ENCODE data around the gene USP26.
"Not testable (repeated sequence)": the region's sequence is repeated elsewhere in the genome, so short reads cannot be mapped to it uniquely, and the experiment has no call there.

The USP26 gene

GRCh38 chrX:133097031-133097430, at the start of gene USP26:
Gene USP26, minus strand, starts transcription at chrX:133097109. Its CDS starts 68,889 bp downstream, at chrX:133028220.
- H3K36me3 Mint-ChIP-seq (ENCODE audit: low read depth) = no peaks in the 10 kb centered on the region
- no peaks in the 10 kb centered on the region for H3K9me3 Mint-ChIP-seq
- H3K27ac Mint-ChIP-seq = no peak within 1 kb of the TSS
- H3K4me1 Mint-ChIP-seq (ENCODE audit: low read depth) = no peaks in the 10 kb centered on the region
- no peak within 1 kb of the TSS for H3K4me3 Mint-ChIP-seq
- H3K27me3 Mint-ChIP-seq = no peaks in the 10 kb centered on the region

GRCh38 chrX:133134282-133134681, 37.4 kb upstream of the USP26 start:
- no peaks in the 10 kb centered on the region for H3K9me3 Mint-ChIP-seq
- no peaks in the 10 kb centered on the region for H3K36me3 Mint-ChIP-seq (ENCODE audit: low read depth)
- H3K4me1 Mint-ChIP-seq (ENCODE audit: low read depth) = no peaks in the 10 kb centered on the region
- no peaks in the 10 kb centered on the region for H3K27me3 Mint-ChIP-seq
- no peak overlapping the region for H3K4me3 Mint-ChIP-seq
- no peak overlapping the region for H3K27ac Mint-ChIP-seq

GRCh38 chrX:133120406-133120805, 23.5 kb upstream of the USP26 start:
- H3K4me1 Mint-ChIP-seq (ENCODE audit: low read depth) = no peaks in the 10 kb centered on the region
- H3K27me3 Mint-ChIP-seq = no peaks in the 10 kb centered on the region
- no peak overlapping the region for H3K4me3 Mint-ChIP-seq
- no peak overlapping the region for H3K27ac Mint-ChIP-seq
- H3K36me3 Mint-ChIP-seq (ENCODE audit: low read depth) = no peaks in the 10 kb centered on the region
- no peaks in the 10 kb centered on the region for H3K9me3 Mint-ChIP-seq

- Mint-ChIP-seq H3K27me3 (no peaks in the 10 kb centered on the region), H3K27ac (no peak overlapping the region), H3K4me1 (ENCODE audit: low read depth) (no peaks in the 10 kb centered on the region), H3K9me3 (no peaks in the 10 kb centered on the region), H3K36me3 (ENCODE audit: low read depth) (no peaks in the 10 kb centered on the region), H3K4me3 (no peak overlapping the region)
Observed at GRCh38 chrX:133094098-133094731, 2.7 kb downstream of the USP26 start.

- Mint-ChIP-seq H3K27me3 (no peaks in the 10 kb centered on the region), H3K9me3 (no peaks in the 10 kb centered on the region), H3K27ac (no peak overlapping the region), H3K4me1 (ENCODE audit: low read depth) (no peaks in the 10 kb centered on the region), H3K36me3 (ENCODE audit: low read depth) (no peaks in the 10 kb centered on the region), H3K4me3 (no peak overlapping the region)
Observed at GRCh38 chrX:133090236-133090809, 6.6 kb downstream of the USP26 start.

- Mint-ChIP-seq H3K9me3 (no peaks in the 10 kb centered on the region), H3K4me1 (ENCODE audit: low read depth) (no peaks in the 10 kb centered on the region), H3K27ac (no peak overlapping the region), H3K36me3 (ENCODE audit: low read depth) (no peaks in the 10 kb centered on the region), H3K27me3 (no peaks in the 10 kb centered on the region), H3K4me3 (no peak overlapping the region)
Observed at GRCh38 chrX:133089411-133089810, 7.5 kb downstream of the USP26 start.

GRCh38 chrX:133085785-133086184, 11.1 kb downstream of the USP26 start:
- H3K27me3 Mint-ChIP-seq = no peaks in the 10 kb centered on the region
- H3K4me1 Mint-ChIP-seq (ENCODE audit: low read depth) = no peaks in the 10 kb centered on the region
- no peaks in the 10 kb centered on the region for H3K36me3 Mint-ChIP-seq (ENCODE audit: low read depth)
- no peak overlapping the region for H3K27ac Mint-ChIP-seq
- H3K4me3 Mint-ChIP-seq = no peak overlapping the region
- no peaks in the 10 kb centered on the region for H3K9me3 Mint-ChIP-seq

- not testable (repeated sequence) for H3K27me3 Mint-ChIP-seq; H3K4me1 Mint-ChIP-seq (ENCODE audit: low read depth); H3K27ac Mint-ChIP-seq; H3K9me3 Mint-ChIP-seq; H3K36me3 Mint-ChIP-seq (ENCODE audit: low read depth); H3K4me3 Mint-ChIP-seq
Observed at GRCh38 chrX:133085056-133085455, 11.9 kb downstream of the USP26 start.

GRCh38 chrX:133083899-133084298, 13.0 kb downstream of the USP26 start:
- H3K9me3 Mint-ChIP-seq = no peaks in the 10 kb centered on the region
- no peak overlapping the region for H3K4me3 Mint-ChIP-seq
- no peak overlapping the region for H3K27ac Mint-ChIP-seq
- no peaks in the 10 kb centered on the region for H3K4me1 Mint-ChIP-seq (ENCODE audit: low read depth)
- H3K36me3 Mint-ChIP-seq (ENCODE audit: low read depth) = no peaks in the 10 kb centered on the region
- H3K27me3 Mint-ChIP-seq = no peaks in the 10 kb centered on the region

- Mint-ChIP-seq H3K36me3 (ENCODE audit: low read depth) (no peaks in the 10 kb centered on the region), H3K27ac (no peak overlapping the region), H3K4me3 (no peak overlapping the region), H3K27me3 (no peaks in the 10 kb centered on the region), H3K9me3 (no peaks in the 10 kb centered on the region), H3K4me1 (ENCODE audit: low read depth) (no peaks in the 10 kb centered on the region)
Observed at GRCh38 chrX:133081990-133082389, 14.9 kb downstream of the USP26 start.

GRCh38 chrX:133077856-133078255, 19.1 kb downstream of the USP26 start:
- H3K27me3 Mint-ChIP-seq; H3K4me1 Mint-ChIP-seq (ENCODE audit: low read depth); H3K9me3 Mint-ChIP-seq; H3K27ac Mint-ChIP-seq; H3K4me3 Mint-ChIP-seq; H3K36me3 Mint-ChIP-seq (ENCODE audit: low read depth): not testable (repeated sequence)

- Mint-ChIP-seq H3K9me3 (no peaks in the 10 kb centered on the region), H3K27ac (no peak overlapping the region), H3K4me1 (ENCODE audit: low read depth) (no peaks in the 10 kb centered on the region), H3K4me3 (no peak overlapping the region), H3K36me3 (ENCODE audit: low read depth) (no peaks in the 10 kb centered on the region), H3K27me3 (no peaks in the 10 kb centered on the region)
Observed at GRCh38 chrX:133072566-133072965, 24.3 kb downstream of the USP26 start.

- Mint-ChIP-seq H3K4me1 (ENCODE audit: low read depth) (no peaks in the 10 kb centered on the region), H3K36me3 (ENCODE audit: low read depth) (no peaks in the 10 kb centered on the region), H3K9me3 (no peaks in the 10 kb centered on the region), H3K27me3 (no peaks in the 10 kb centered on the region), H3K4me3 (no peak overlapping the region), H3K27ac (no peak overlapping the region)
Observed at GRCh38 chrX:133068461-133068860, 28.4 kb downstream of the USP26 start.

- no peaks in the 10 kb centered on the region for H3K9me3 Mint-ChIP-seq
- H3K4me3 Mint-ChIP-seq = no peak overlapping the region
- no peaks in the 10 kb centered on the region for H3K4me1 Mint-ChIP-seq (ENCODE audit: low read depth)
- no peaks in the 10 kb centered on the region for H3K36me3 Mint-ChIP-seq (ENCODE audit: low read depth)
- no peaks in the 10 kb centered on the region for H3K27me3 Mint-ChIP-seq
- no peak overlapping the region for H3K27ac Mint-ChIP-seq
Observed at GRCh38 chrX:133056341-133056740, 40.6 kb downstream of the USP26 start.

GRCh38 chrX:133054761-133055405, 42.0 kb downstream of the USP26 start:
- Mint-ChIP-seq H3K4me1 (ENCODE audit: low read depth) (no peaks in the 10 kb centered on the region), H3K27me3 (no peaks in the 10 kb centered on the region), H3K36me3 (ENCODE audit: low read depth) (no peaks in the 10 kb centered on the region), H3K27ac (no peak overlapping the region), H3K9me3 (no peaks in the 10 kb centered on the region), H3K4me3 (no peak overlapping the region)
